ENCODE measurements around the gene GRPEL1. TPM values are rescaled to one million over a fixed set of nuclear protein-coding genes. Genes with fewer than 3 reads are reported as not detected.

Gene GRPEL1
- total RNA-seq, 1 donor from 2014 or later = 31.5 TPM

DNA sequence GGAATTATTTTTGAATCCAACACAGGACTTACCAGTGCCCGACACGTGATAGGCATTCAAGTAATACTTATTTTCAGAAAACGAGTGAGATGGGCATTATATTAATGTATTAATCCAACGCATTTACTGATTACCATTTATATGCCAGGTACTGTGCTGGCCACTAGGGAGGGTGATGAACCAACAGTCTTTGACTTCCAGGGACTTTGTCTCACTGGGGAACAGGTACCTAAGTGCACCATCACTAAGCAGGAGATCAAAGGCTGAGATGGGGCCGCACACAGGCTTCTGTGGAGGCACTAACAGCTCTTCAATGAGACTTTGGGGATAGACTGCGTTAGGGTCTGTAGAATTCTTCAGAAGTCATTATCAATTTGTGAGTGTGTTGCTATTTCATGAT, 30.4 kb downstream of the GRPEL1 start:
- DNase-seq (ENCODE audit: low read depth) = no peak
- Histone ChIP-seq H3K4me3 (ENCODE audit: low read depth, low read length) (no peak overlapping the region), H3K27me3 (ENCODE audit: control insufficient read depth, insufficient read depth, low read length) (no peaks in the 10 kb centered on the region), H3K36me3 (ENCODE audit: control insufficient read depth, insufficient read depth, low read length) (no peaks in the 10 kb centered on the region)
- TF ChIP-seq, protein P1, sequence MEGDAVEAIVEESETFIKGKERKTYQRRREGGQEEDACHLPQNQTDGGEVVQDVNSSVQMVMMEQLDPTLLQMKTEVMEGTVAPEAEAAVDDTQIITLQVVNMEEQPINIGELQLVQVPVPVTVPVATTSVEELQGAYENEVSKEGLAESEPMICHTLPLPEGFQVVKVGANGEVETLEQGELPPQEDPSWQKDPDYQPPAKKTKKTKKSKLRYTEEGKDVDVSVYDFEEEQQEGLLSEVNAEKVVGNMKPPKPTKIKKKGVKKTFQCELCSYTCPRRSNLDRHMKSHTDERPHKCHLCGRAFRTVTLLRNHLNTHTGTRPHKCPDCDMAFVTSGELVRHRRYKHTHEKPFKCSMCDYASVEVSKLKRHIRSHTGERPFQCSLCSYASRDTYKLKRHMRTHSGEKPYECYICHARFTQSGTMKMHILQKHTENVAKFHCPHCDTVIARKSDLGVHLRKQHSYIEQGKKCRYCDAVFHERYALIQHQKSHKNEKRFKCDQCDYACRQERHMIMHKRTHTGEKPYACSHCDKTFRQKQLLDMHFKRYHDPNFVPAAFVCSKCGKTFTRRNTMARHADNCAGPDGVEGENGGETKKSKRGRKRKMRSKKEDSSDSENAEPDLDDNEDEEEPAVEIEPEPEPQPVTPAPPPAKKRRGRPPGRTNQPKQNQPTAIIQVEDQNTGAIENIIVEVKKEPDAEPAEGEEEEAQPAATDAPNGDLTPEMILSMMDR (IDR thresholded peaks at IDR 0.05; ENCODE audit: insufficient read depth, low read length, poor library complexity, severe bottlenecking) = no peak

DNA sequence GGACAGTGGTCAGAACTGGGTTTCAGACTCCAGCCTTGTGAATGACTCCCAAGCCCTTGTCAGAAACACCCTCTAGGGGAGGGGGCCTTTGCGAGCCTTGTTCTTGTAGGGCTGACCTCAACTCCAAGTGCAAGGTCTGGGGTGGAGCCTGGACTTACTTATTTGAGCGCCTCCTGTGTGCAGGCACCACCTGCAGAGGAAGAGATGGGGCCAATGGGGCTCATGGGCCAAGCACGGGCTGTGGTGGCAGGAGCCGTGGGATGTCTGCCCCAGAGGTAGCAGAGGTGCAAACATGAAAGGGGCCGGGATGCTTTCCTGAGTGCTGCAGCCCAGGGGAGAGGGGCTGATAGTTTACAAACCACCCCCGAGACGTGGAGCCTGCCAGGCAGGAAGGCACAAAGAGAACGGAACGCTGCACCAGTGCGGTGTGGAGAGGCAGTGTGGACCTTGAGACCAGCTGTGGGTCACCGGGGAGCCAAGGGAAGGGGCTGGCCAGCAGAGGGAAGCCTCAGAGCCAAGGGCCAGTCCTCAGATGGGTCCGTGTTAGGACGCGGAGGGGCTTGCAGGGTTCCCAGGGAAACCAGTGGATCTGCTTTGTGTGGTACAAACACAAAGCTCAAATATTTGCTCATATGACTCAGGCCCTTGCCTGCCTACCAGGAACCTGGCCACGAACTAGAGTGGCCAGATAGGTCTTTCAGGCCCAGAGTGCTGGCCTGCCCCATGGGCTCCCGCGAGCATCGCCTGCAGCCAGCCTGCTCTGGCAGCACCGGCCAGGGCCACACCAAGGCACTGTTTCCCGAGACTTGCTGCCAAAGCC, 33.4 kb downstream of the GRPEL1 start:
- TF ChIP-seq, protein P1 (IDR thresholded peaks at IDR 0.05; ENCODE audit: insufficient read depth, low read length, poor library complexity, severe bottlenecking) = no peak
- peaks cover 3% of the 10 kb centered on the region for H3K36me3 ChIP-seq (ENCODE audit: control insufficient read depth, insufficient read depth, low read length)
- no peak for DNase-seq (ENCODE audit: low read depth)
- no peak overlapping the region for H3K4me3 ChIP-seq (ENCODE audit: low read depth, low read length)
- no peaks in the 10 kb centered on the region for H3K27me3 ChIP-seq (ENCODE audit: control insufficient read depth, insufficient read depth, low read length)

DNA sequence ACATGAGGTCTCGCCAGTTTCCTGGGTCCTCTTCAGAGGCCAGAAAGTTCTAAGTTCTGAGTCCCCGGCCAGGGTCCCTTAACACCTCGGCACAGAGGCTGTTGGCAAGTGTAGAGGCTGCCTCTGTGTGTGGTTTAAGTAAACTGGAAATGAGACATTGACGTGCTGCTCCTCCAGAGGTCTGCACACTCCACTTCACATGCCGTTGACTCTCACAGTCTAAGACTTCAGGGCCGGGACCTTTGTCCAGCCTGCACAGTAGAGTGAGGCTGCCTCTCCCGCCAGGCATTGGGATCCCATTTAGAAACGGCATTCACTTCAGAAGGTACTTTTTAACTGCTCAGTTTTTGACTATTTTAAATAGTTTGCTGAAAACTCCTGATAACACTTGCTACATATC, 35.3 kb downstream of the GRPEL1 start:
- Histone ChIP-seq H3K36me3 (ENCODE audit: control insufficient read depth, insufficient read depth, low read length) (peaks cover 3% of the 10 kb centered on the region), H3K4me3 (ENCODE audit: low read depth, low read length) (no peak overlapping the region)
- no peak for DNase-seq (ENCODE audit: low read depth)

DNA sequence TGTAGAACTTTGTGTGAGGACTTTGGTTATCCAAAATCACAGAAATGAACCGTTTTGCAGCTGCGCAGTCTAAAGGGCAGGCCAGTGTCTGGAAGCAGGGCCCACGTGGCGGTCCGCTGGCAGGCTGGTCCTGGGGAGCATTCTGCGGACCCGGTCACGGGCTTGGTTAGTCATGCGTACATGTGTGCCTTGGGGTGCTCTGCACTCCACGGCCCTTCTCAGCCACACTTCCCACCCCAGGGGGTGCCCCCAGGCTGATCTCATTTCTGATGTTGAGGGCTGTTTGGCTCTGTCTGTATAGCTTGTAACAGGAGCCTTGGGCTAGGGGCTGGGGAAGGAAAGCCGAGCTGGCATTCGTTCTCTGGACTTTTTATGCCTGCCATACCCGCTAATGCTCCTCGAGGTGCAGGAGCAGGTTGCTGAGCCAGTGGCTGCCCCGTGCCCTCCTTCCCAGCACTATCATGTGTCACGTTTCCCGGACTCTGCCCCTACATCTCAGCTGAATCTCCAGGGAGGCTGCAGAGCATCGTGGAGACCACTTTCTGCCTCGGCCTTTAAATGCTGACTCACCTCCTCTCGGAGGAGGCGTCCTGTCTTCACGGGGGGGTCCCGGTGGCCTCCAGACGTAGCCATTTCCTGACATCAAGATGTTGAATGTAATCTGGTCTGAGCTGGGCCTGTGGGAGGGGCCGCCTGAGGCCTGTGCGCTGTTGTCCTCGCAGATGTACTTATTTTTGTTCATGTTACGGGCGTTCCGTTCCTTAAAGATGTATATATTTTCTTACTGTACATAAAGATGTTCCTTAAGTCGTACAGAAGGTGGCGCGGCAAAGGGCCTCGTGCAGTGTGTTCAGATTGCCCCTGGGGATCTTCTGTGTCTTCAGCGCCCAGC, 36.1 kb downstream of the GRPEL1 start:
- no peak for DNase-seq (ENCODE audit: low read depth)
- Histone ChIP-seq H3K27me3 (ENCODE audit: control insufficient read depth, insufficient read depth, low read length) (no peaks in the 10 kb centered on the region), H3K4me3 (ENCODE audit: low read depth, low read length) (no peak overlapping the region), H3K36me3 (ENCODE audit: control insufficient read depth, insufficient read depth, low read length) (peaks cover 3% of the 10 kb centered on the region)
- TF ChIP-seq, protein P1 (IDR thresholded peaks at IDR 0.05; ENCODE audit: insufficient read depth, low read length, poor library complexity, severe bottlenecking) = no peak

More for the DNA sequence above, 35.3 kb downstream of the GRPEL1 start:
- TF ChIP-seq, protein P1 (IDR thresholded peaks at IDR 0.05; ENCODE audit: insufficient read depth, low read length, poor library complexity, severe bottlenecking) = no peak
- H3K27me3 ChIP-seq (ENCODE audit: control insufficient read depth, insufficient read depth, low read length) = no peaks in the 10 kb centered on the region

DNA sequence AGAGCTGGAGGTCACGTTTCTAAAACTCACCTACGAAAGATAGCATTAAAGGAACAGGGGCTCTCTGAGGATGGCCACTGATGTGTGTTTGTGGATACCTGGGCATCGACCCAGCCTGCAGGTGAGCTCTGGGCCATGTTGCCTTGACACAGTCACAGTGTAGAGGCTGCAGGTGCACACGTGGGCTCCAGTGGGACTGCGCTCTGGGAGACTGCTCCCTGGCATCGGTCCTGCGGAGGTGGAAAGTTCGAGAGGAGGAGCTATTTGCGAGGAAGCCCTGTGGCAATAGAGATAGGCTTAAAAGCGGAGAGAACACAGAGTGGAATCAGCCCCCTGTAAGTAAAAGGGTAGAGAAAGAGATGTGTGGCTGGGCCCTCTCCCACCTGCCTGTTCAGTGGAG, 37.0 kb downstream of the GRPEL1 start:
- TF ChIP-seq, protein P1 (IDR thresholded peaks at IDR 0.05; ENCODE audit: insufficient read depth, low read length, poor library complexity, severe bottlenecking) = no peak
- H3K4me3 ChIP-seq (ENCODE audit: low read depth, low read length) = no peak overlapping the region
- peaks cover 4% of the 10 kb centered on the region for H3K36me3 ChIP-seq (ENCODE audit: control insufficient read depth, insufficient read depth, low read length)
- H3K27me3 ChIP-seq (ENCODE audit: control insufficient read depth, insufficient read depth, low read length) = no peaks in the 10 kb centered on the region
- DNase-seq (ENCODE audit: low read depth) = no peak

Measured in kidney epithelial cell (primary cell).